K562 (cell line): Measurements from ENCODE around the gene TBL1X. TPM values are rescaled to one million over a fixed set of nuclear protein-coding genes. Genes with fewer than 3 reads are reported as not detected.

ENCODE experiments used
- ATAC-seq: fragments of 200-7000 bp; cut with Tn5 transposase; 3 replicates; pipeline ENCODE4 v1.9.1; 2020; ENCODE audit warnings: moderate library complexity
- BruUV-seq: library from RNA; stranded (reverse); fragments of 400-500 nt; replicated peaks from 2 replicates; lab custom pipeline; 2021; lab: Mats Ljungman, UMichigan
- CTCF ChIA-PET: fragments of 300-600 bp; formaldehyde crosslinking; extraction: SDS; loops from one replicate; lab custom pipeline; 2021; ENCODE audit warnings: low intra/inter-chr PET ratio; lab: Yijun Ruan, JAX
- POLR2A ChIA-PET: fragments of 300-600, 350-650 bp; sonication (Branson Sonifier 250); formaldehyde crosslinking; extraction: SDS; loops from one replicate; lab custom pipeline; 2021; ENCODE audit warnings: antibody characterized with exemption, inconsistent platforms; lab: Yijun Ruan, JAX
- DNase-seq, 4 experiments: peaks; one replicate each; pipeline versions ENCODE4 v3.0.0 to v3.0.0-alpha.2; 2011 to 2018; ENCODE audit warnings: low spot score in 3 of 4, mixed read lengths in 3 of 4; ENCODE audit errors: extremely low read depth in 1 of 4
- FAIRE-seq: peaks from 2 replicates; lab custom pipeline; 2011; peaks lifted over from hg19 to GRCh38; lab: Jason Lieb, UNC
- H2AFZ ChIP-seq: 2 replicates; pipeline ENCODE4 v1.6.0; 2011; ENCODE audit warnings: low read depth, low read length, control low read depth, inconsistent platforms
- H3K27ac ChIP-seq: fragments of 200-600 bp; 3 replicates; pipeline ENCODE4 v1.8.0; 2011; ENCODE audit warnings: low read depth, mild to moderate bottlenecking, control low read depth, inconsistent platforms, low read length, moderate library complexity, mixed read lengths; ENCODE audit errors: extremely low read depth
- H3K27me3 ChIP-seq, 2 experiments: fragments of 300-600 bp in 1 of 2; 2 replicates in 1 of 2; 3 replicates in 1 of 2; pipeline versions ENCODE4 v1.6.0 to v1.8.0; 2011; ENCODE audit warnings: inconsistent platforms in 2 of 2, low read length in 2 of 2, mild to moderate bottlenecking in 1 of 2, mixed read lengths in 1 of 2, moderate library complexity in 1 of 2; ENCODE audit not compliant: control insufficient read depth in 2 of 2, insufficient read depth in 2 of 2
- H3K36me3 ChIP-seq: fragments of 300-600 bp; 3 replicates; pipeline ENCODE4 v1.8.0; 2011; ENCODE audit warnings: mild to moderate bottlenecking, low read length, inconsistent platforms; ENCODE audit not compliant: control insufficient read depth, insufficient read depth
- H3K4me1 ChIP-seq, 2 experiments: fragments of 200-600 bp in 1 of 2; replicated peaks in 1 of 2; 2 replicates in 1 of 2; 3 replicates in 1 of 2; pipeline versions ENCODE4 v1.5.1 to v1.8.0; 2011; ENCODE audit warnings: inconsistent platforms in 2 of 2, low read length in 2 of 2, mild to moderate bottlenecking in 1 of 2, mixed read lengths in 1 of 2, moderate library complexity in 1 of 2; ENCODE audit not compliant: control insufficient read depth in 2 of 2, insufficient read depth in 2 of 2
- H3K4me2 ChIP-seq: 2 replicates; pipeline ENCODE4 v1.6.1; 2011; ENCODE audit warnings: low read length, control low read depth, inconsistent platforms, mixed read lengths; ENCODE audit not compliant: insufficient read depth
- H3K4me3 ChIP-seq: fragments of 200-600 bp; sonication (generic), shearing (Covaris generic); 2 replicates; pipeline ENCODE4 v1.5.1; 2016; ENCODE audit warnings: control low read depth, inconsistent platforms
- H3K79me2 ChIP-seq: fragments of 200-600 bp; 3 replicates; pipeline ENCODE4 v1.8.0; 2011; ENCODE audit warnings: low read length, inconsistent platforms; ENCODE audit not compliant: control insufficient read depth, insufficient read depth
- H3K9ac ChIP-seq, 2 experiments: 2 replicates each; pipeline versions ENCODE4 v1.6.0 to v1.6.1; 2011; ENCODE audit warnings: low read depth in 2 of 2, low read length in 2 of 2, control low read depth in 1 of 2, inconsistent platforms in 1 of 2, mild to moderate bottlenecking in 1 of 2, mixed read lengths in 1 of 2; ENCODE audit not compliant: insufficient read depth in 1 of 2
- H3K9me1 ChIP-seq: one replicate; pipeline ENCODE4 v1.6.0; 2011; ENCODE audit warnings: inconsistent platforms, mild to moderate bottlenecking, low read length, moderate library complexity; ENCODE audit not compliant: control insufficient read depth, insufficient read depth
- H3K9me3 ChIP-seq: replicated peaks from 2 replicates; pipeline ENCODE4 v1.5.1; 2011; ENCODE audit warnings: low read depth, low read length, inconsistent platforms; ENCODE audit not compliant: control insufficient read depth, insufficient read depth
- H4K20me1 ChIP-seq: replicated peaks from 2 replicates; pipeline ENCODE4 v1.6.1; 2011; ENCODE audit warnings: low read length, inconsistent platforms, mixed read lengths; ENCODE audit not compliant: control insufficient read depth, insufficient read depth
- C11orf30 ChIP-seq: fragments of 450-650 bp; IDR thresholded peaks from 2 replicates; pipeline ENCODE4 v1.6.1; 2016; ENCODE audit warnings: low read depth, mild to moderate bottlenecking
- ETS2 ChIP-seq: IDR thresholded peaks from 2 replicates; pipeline ENCODE4 v1.6.1; 2016; ENCODE audit warnings: borderline replicate concordance, missing genetic modification characterization, mild to moderate bottlenecking, moderate library complexity, missing compliant biosample characterization; ENCODE audit not compliant: poor library complexity, severe bottlenecking
- HINFP ChIP-seq: fragments of 450-650 bp; conservative IDR thresholded peaks from 2 replicates; pipeline ENCODE4 v1.6.1; 2016; ENCODE audit warnings: missing genetic modification characterization, low read depth, mild to moderate bottlenecking, control low read depth, missing compliant biosample characterization
- KDM2B ChIP-seq: fragments of 250-450 bp; sonication (Bioruptor Pico); IDR thresholded peaks from 2 replicates; pipeline ENCODE4 v1.8.0; 2021; ENCODE audit warnings: mild to moderate bottlenecking, moderate library complexity
- MAFF ChIP-seq: IDR thresholded peaks from 2 replicates; pipeline ENCODE4 v1.6.1; 2012; ENCODE audit warnings: low read length, improper control_type of control experiment
- MAFG ChIP-seq: fragments of 450-650 bp; conservative IDR thresholded peaks from 2 replicates; pipeline ENCODE4 v1.6.1; 2016; ENCODE audit warnings: missing genetic modification characterization, missing compliant biosample characterization
- MAFK ChIP-seq: IDR thresholded peaks from 2 replicates; pipeline ENCODE4 v1.6.1; 2011; ENCODE audit warnings: low read length, improper control_type of control experiment
- MYC ChIP-seq, 2 experiments: fragments of 250-450 bp in 1 of 2; sonication (Bioruptor Pico) in 1 of 2; IDR thresholded peaks; 2 replicates each; pipeline versions ENCODE4 v1.5.1 to v1.6.1; 2012 to 2021; ENCODE audit warnings: low read depth in 2 of 2, borderline replicate concordance in 1 of 2, improper control_type of control experiment in 1 of 2, low read length in 1 of 2, mild to moderate bottlenecking in 1 of 2, moderate library complexity in 1 of 2
- SRSF9 ChIP-seq: fragments of 200-400 bp; formaldehyde crosslinking; IDR thresholded peaks from 2 replicates; pipeline ENCODE4 v1.6.1; 2017; ENCODE audit warnings: low read depth, low read length, borderline replicate concordance
- ZNF174 ChIP-seq: fragments of 250-450 bp; sonication (Bioruptor Pico); IDR thresholded peaks from 2 replicates; pipeline ENCODE4 v1.4.0; 2020; ENCODE audit warnings: mild to moderate bottlenecking
- ZNF175 ChIP-seq: fragments of 200-800 bp; sonication (Bioruptor generic); IDR thresholded peaks from 2 replicates; pipeline ENCODE4 v1.6.1; 2016; ENCODE audit warnings: low read depth, mild to moderate bottlenecking, missing genetic modification characterization, missing compliant biosample characterization
- ZNF184 ChIP-seq: sonication (generic); formaldehyde crosslinking; IDR thresholded peaks from 2 replicates; pipeline ENCODE4 v1.5.0; 2020; ENCODE audit warnings: missing genetic modification reagents
- ZNF316 ChIP-seq: fragments of 450-650 bp; IDR thresholded peaks from 2 replicates; pipeline ENCODE4 v1.6.1; 2016
- ZNF586 ChIP-seq: fragments of 450-650 bp; formaldehyde crosslinking; conservative IDR thresholded peaks from 2 replicates; pipeline ENCODE4 v1.4.0; 2020; ENCODE audit warnings: mild to moderate bottlenecking, moderate library complexity
- WGBS: fragments of 100-300 bp; shearing (Covaris generic); methylation state at CpG from one replicate; pipeline ENCODE4 v1.1.6; 2016; ENCODE audit warnings: low coverage, mixed read lengths; ENCODE audit not compliant: insufficient coverage; ENCODE audit errors: missing lambda C conversion rate; 5-methylcytosine and 5-hydroxymethylcytosine counted together
- in situ Hi-C: fragments of 300-500 bp; cut with MboI; formaldehyde crosslinking; loops from 4 replicates; pipeline ENCODE4 v1.15.0; 2018; ENCODE audit warnings: inconsistent platforms, mixed read lengths
- intact Hi-C: fragments of 100-400 bp; cut with micrococcal nuclease; formaldehyde crosslinking; loops from 2 replicates; pipeline ENCODE4 v1.14.2; 2022
- polyA plus RNA-seq, 8 experiments: library from polyadenylated mRNA; depleted of rRNA in 4 of 8; stranded (reverse) in 5 of 8; unstranded in 3 of 8; fragments of >200 nt; fragmentation: Nextera tagmentation in 2 of 8; fragmentation: Illumina TruSeq in 1 of 8; extraction: Ambion mirVana in 2 of 8; extraction: Trizol in 1 of 8; gene quantifications; 2 replicates each; pipeline versions ENCODE4 v1.2.1 to v1.2.3, GENCODE V29; 2011 to 2014; ENCODE audit warnings: inconsistent platforms in 1 of 8, missing spikeins in 1 of 8
- total RNA-seq, 7 experiments: library from RNA; depleted of rRNA in 6 of 7; stranded (reverse); fragments of >200 nt in 6 of 7; fragmentation: Illumina TruSeq in 2 of 7; extraction: Trizol in 2 of 7; gene quantifications; 2 replicates each; pipeline versions ENCODE4 v1.2.1 to v1.2.3, GENCODE V29; 2011 to 2021; ENCODE audit warnings: low replicate concordance in 1 of 7

Gene TBL1X
- total and polyA plus RNA-seq, 9 of the 15 experiments (the other 6 are each of a cell fraction or from before 2014, with no cell fraction given) = 6.0 to 49.6 (median 19.7) TPM

GRCh38 chrX:9706421-9706820, 241.6 kb downstream of the TBL1X start:
- in situ Hi-C loops = no loop called here
- 80% methylated on average over 3 of the region's 4 CpGs for WGBS
- Histone ChIP-seq H3K9me1 (no peaks in the 10 kb centered on the region), H3K4me1 (no peaks in the 10 kb centered on the region), H3K9ac (no peak overlapping the region), H3K9me3 (no peaks in the 10 kb centered on the region), H4K20me1 (0 out of 2 replicates have a peak, but pooled peaks cover 4% of the 10 kb centered on the region), H2AFZ (no peak overlapping the region), H3K27ac (no peak overlapping the region), H3K79me2 (no peaks in the 10 kb centered on the region), H3K36me3 (peaks cover 28% of the 10 kb centered on the region; the same call in 2 of the 3 replicates), H3K4me2 (no peak overlapping the region), H3K27me3 (no peaks in the 10 kb centered on the region), H3K4me3 (no peak overlapping the region)
- ChIA-PET CTCF (no interaction called here), POLR2A (interaction anchor here (0.5 kb wide), 1 partner anchor 1708 kb away, joined by 3 read pairs; no protein-coding TSS in a partner anchor)
- intact Hi-C loops = loop anchor here (5.0 kb wide), 3 partner anchors 244 to 734 kb away; no protein-coding TSS in a partner anchor
- BruUV-seq = no TSS peak
- DNase-seq (no peak), ATAC-seq (no peak), FAIRE-seq (no peak)
- 0 out of 2 replicates have a peak, but pooled peaks have one; percentile 25 for TF ChIP-seq MAFF
- no peak for TF ChIP-seq MYC (IDR thresholded peaks at IDR 0.05; ENCODE audit: low read depth, low read length)
- no peak for TF ChIP-seq MYC (CRISPR knock-in tag; IDR thresholded peaks at IDR 0.05; ENCODE audit: borderline replicate concordance, low read depth)
- peak; percentile 56 for TF ChIP-seq ZNF316
- peak; percentile 60; the same call in 1 of the 2 replicates for TF ChIP-seq C11orf30
- no peak for TF ChIP-seq ZNF586
- no peak for TF ChIP-seq SRSF9
- no peak for TF ChIP-seq ETS2 (tag)
- TF ChIP-seq KDM2B (CRISPR knock-in tag) = no peak
- TF ChIP-seq HINFP (tag) = no peak
- peak; percentile 37; the same call in 1 of the 2 replicates for TF ChIP-seq MAFK
- TF ChIP-seq ZNF175 (CRISPR knock-in tag) = no peak
- TF ChIP-seq MAFG (tag) = peak; percentile 31; the same call in 1 of the 2 replicates
- TF ChIP-seq ZNF184 (CRISPR knock-in tag) = no peak
- no peak for TF ChIP-seq ZNF174 (CRISPR knock-in tag)
